GM18526 (cell line): ENCODE results near the gene SLFN12L.
A peak's percentile ranks its signal among the peaks of the same experiment; 100 is the strongest.

Experiments
- POLR2A ChIP-seq: IDR thresholded peaks from 3 replicates; pipeline ENCODE4 v1.6.1; 2011; ENCODE audit not compliant: insufficient read length; ENCODE audit errors: extremely low read depth

Gene SLFN12L

DNA sequence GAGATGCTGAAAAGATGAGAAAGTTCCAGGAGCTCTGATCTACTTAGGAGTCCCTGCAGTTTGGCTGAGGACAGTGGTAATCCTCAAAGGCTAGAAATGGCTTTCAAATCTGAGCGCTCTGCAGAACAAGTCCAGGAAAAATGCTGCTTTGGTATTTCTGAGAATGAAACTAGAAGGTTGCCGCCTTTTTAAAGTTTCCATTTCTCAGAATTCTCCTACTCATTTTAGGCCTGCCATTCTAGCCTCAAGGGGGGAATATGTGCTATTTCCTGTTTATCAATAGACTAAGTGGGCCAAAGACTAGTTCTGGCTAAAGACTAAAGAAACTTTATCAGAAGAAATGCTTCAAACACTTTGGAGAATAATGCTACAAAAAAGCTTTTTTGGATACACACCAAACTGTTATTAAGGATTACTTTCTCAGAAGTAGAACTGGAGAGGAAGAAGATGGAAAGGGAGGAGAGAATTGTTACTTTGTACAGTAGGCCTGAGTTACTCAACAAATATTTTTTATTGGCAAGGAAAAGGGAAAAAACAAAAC is at the start of gene SLFN12L:
SLFN12L (minus strand) TSS at position 78 of the 541 bp plus-strand sequence. CDS start 15,314 bp downstream, outside the sequence.
- peak; percentile 52 for TF ChIP-seq POLR2A

DNA sequence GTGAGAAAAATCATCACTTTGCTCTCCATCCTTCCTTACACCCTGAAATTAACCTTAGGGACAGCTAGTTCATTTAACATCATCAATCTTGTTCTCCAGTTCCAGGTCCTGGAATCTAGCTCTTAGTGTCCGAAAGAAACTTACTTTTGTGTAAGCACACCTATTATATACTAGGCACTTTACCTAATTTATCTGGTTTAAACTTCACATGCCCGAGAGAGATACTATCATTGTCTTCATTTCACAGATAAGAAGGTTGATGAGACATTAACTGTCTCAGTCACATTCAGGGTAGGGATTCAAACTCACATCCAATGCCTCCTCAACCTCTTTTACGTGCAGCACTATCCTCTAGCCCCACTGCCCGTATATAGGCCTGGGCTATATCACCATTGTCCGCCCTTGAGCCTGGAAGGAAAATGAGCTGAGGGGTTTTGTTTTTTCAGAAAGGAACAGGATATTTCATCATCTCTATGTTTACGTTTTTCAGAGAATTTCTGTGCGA is 49.1 kb upstream of the SLFN12L start:
- TF ChIP-seq POLR2A: no peak

DNA sequence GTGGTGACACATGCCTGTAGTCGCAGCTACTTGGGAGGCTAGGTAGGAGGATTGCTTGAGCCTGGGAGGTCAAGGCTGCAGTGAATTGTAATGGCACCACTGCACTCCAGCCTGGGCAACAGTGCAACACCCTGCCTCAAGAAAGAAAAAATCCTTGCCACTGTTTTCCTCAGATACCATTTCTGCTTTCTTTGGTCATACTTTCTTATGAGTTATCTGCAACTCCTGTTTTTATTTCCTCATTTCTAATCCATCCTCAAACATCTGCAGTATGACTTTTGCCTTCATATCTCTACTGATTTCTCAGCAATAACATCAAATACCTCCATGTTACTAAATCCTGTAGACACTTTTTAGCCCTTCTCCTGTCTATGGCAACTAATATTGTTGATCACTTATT is 46.6 kb upstream of the SLFN12L start:
- no peak for TF ChIP-seq POLR2A

DNA sequence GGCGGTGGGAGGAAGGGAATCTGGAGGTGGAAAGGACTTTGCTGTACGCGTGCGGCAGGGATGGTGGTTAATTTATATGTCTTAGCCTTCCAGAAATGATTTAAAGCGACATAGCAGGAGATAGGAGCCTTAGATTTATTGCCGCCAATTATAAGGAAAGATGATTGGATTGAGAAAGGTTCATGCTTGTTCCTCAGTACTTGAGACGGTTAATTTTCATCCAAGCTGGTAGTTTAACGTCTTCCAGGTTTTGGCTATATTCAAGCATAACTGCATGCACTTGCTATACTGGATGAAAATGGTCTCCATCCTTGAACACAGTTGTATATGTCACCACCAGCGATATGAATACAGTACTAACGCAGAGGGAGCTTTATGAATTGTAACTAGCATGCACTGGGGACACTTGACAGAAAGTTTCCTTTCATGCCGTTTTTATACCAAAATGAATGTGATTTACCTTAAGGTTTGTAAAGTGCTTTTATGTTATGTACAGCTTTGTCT is 41.5 kb upstream of the SLFN12L start:
- TF ChIP-seq POLR2A: no peak

DNA sequence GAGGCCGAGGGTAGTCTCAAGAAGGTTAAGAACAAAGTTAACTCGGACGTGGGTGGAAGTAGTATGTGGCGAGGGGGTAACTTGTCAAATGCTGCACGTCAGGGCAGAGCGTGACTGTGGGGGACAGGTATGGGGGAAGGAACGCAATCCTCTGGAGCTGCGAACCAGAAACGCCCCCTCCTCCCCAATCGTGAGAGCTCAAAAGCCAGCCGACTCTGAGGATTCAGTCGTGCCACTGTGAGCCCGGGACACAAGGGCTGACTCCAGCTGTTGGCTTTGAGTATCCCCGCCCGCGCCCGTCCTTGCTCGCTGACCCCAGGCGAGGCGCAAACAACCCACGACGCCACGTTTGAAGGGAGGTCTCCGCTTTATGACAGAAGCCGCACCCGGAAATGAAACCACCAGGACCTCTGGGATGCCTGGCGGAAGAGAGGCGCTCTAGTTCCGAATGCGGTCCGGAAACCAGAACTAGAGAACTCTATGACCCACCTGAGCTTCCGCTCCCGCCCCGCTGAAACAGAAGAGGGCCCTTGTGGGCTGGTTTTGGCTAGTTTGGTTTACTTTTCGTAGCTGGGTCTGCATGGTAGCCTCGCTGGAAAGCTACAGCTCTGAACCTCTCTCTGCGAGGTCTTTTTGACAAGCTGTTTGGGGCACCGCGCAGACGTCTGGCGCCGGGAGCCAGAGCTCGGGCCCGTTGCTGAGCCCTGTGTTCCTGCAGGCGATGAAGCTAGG is 40.9 kb upstream of the SLFN12L start, which contains the start of gene PEX12:
PEX12 (minus strand) TSS at position 375 of the 732 bp plus-strand sequence. CDS start 550 bp downstream, outside the sequence.
- TF ChIP-seq POLR2A: peak; percentile 88

DNA sequence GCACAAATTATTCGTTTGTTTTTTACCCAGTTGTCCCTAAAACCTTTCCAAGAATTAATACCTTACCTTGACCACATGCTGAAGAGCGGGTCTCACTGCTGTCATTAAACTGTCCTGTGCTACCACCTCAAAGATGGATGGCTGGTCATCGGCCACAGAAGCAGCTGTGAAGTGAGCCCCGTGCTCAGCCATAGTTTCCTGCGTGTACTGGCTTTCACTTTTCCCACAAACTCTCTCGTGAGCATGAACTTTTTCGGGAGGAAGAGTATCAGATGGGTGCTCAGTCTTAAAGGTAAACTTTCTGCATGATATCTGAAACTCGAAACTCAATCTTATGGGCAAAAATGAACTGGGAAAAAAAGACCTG is 40.3 kb upstream of the SLFN12L start:
- TF ChIP-seq POLR2A: no peak

DNA sequence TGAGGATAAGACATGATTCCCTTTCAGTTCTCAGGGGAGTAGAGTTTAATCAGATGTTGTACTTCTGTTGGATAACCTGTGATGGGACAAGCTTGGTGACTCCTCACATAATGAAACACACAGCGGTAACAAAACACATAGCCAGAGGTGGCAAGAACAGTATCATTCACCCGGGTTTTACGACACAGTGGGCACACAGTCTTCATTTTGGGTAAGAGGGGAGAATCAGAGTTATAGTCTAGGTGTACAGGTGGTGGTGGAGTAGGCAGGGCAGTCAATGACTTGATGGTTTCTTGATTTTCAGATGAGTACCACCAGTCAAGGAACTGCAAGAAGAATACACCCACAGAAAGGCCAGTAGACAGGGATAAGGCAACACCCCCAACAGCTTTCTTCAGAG is 38.3 kb upstream of the SLFN12L start:
- no peak for TF ChIP-seq POLR2A

DNA sequence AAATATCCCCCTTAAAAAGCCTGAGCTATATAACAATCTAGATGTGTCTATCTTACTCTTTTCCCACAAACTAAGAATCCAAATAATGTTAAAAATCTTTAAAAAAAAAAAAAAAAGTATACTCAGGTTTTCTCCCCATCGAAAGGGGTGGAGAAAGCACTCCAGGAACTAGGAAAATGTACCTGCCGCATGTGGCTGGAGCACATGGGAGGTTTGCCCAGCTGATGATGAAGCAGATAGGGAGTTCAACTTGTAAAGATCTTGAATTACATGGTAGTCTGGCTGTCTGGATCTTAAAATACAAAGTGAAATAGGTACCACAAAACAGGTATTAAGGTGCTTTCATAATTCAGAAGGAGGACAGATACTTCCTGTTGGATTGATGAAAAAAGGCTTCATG is 31.9 kb upstream of the SLFN12L start:
- no peak for TF ChIP-seq POLR2A

DNA sequence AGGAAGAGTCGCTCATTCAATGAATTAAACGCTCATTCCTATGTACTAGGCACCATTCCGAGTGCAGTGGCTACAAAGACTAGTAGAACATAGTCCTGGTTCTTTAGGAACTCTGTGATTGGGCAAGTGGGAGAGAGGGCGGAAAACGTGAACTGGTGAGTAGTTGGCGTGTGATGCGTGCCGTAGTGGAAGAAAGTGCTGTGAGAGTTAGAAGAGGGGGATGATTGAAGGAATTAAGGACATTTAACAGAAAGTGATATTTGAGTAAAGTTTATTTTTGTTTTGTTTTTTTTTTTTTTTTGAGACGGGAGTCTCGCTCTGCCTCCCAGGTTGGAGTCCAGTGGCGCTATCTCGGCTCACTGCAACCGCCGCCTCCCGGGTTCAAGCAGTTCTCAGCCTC is 31.1 kb upstream of the SLFN12L start:
- TF ChIP-seq POLR2A: no peak

DNA sequence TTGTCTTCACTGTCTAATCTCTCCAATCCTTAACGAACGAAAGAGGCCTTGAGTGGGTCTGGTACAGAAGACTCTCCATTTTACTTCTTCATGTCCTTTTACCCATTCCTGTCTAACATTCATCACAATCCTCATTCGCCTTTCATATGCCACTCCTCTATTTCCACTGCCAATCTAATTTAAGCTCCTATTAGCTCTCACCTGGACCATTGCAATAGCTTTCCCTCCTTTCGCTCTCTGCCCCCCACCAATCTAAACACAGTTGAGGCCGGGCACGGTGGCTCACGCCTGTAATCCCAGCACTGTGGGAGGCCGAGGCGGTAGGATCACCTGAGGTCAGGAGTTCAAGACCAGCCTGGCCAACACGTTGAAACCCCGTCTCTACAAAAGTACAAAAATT is 29.5 kb upstream of the SLFN12L start:
- TF ChIP-seq POLR2A: no peak

DNA sequence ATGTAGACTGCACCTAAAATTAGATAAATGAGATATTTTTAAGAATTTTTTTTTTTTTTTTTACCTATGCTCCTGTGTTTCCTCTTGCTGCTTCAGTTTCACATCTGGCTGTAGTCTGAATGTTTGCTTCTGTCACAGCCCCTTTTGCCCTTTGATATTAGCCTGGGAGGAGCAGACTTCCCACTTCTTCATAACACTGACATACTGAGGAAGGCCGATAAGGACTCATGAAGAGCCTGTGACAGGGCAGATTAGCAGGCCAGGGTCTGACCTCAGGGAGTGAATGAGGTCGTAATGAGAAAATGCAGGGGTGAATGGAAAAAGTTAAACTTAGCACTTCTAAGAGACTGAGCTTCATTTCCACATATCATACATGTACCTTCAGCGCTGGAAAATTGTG is 23.2 kb upstream of the SLFN12L start, which contains the start of gene SLFN14:
SLFN14 (minus strand) TSS at position 117 of the 400 bp plus-strand sequence. CDS start 2,757 bp downstream, outside the sequence.
- no peak for TF ChIP-seq POLR2A

DNA sequence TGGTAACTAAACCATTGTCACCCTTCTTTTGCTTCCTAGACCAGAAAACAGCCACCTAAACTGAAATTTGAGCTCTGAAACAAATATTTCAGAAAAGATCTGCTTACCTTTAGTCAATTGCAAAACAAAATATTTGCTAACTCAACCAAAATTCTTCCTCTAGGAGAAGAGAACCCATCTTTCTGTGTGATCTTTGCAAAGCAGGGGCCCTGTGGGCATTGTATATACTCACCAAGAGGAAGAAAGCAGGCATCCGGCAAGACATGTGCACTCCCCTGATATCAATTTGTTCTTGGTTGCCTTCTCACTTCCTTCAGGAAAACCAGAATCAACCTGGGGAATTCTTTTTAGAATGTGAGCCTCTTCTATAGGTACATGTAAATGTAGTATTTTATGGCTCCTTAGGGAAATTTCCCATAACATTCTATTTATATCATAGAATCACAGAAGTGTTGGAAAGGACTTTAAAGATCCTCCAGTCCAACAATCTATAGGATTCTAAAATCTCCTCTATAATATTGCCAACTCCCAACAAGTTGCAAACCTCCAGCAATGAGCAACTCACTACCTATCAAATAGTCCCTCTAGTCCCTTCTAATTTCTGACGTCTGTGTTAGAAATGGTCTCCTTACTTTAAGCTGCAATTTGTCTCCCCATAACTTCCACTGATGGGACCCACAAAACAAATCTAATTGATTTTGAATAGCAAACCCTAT is 22.2 kb upstream of the SLFN12L start:
- no peak for TF ChIP-seq POLR2A

DNA sequence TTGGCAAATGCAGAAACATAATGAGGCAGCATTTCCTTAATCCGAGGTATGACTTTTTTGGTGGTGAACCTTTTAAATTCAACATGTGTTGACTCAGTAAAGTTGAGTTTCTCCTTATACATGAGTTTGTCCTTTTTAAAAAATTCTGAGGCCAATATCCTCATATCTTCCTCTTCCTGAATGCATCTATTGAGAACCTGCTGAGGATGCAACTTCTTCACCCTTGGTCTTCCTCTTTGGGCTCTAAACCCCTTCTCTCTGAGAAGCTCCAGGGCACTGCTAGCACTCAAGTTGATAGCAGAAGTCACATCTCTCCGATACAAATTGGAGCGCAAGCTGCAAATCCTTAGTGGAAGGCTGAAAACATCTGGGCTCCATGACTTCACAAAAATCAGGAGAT is 19.9 kb upstream of the SLFN12L start:
- no peak for TF ChIP-seq POLR2A

DNA sequence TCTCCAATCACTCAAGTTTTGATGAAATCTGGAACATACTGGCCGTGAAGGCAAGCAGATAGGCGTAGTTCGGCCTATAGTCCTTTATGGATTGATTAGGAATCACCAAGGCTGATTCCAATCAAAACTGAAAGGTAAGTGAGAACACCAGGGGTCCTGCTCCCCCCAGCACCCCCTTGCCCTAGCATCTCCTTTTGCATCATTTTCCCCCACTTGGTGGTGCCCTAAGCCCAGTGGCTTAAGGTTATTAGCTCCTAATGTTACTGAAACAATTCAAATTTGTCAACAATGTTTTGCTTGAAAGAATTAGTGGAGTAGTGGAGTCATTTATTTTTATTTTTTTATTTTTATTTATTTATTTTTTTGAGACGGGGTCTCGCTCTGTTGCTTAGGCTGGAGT is 18.2 kb upstream of the SLFN12L start:
- no peak for TF ChIP-seq POLR2A

DNA sequence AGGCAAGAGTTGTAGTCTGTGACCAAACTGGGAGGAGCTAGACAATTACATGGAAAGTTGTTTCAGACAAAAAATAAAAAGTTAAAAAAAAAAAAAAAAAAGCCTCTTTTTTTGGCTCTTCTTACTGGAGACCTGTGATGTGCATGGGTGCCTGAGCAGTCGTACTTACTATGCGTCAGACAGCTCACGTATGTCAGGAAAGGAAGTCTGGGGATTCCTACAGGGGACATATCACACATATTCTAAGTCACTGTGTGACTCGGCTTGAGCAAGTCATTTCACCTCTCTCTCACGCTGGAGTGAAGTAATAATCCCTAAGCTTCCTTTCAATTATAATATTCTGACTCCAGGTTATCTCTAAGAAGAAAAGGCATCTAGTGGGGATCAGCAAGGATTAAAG is 17.2 kb upstream of the SLFN12L start:
- TF ChIP-seq POLR2A: no peak

DNA sequence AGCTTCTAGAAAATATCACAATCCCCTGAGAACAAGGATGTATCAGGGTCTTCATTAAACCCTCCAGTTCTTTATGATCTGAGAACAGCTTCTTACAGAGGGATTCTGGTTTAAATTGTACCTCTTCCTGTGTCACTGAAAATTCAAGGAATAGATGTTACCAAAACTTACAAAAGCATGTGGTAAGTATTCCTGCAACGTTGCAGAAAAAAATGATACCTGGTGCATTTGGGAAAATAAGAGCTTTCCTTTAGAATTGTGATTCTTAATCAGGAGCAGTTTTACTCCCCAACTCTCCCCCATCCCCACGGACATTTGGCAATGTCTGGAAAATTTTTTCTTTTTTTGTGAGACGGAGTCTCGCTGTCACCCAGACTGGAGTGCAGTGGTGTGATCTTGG is 15.8 kb upstream of the SLFN12L start:
- no peak for TF ChIP-seq POLR2A
